ENCODE data around the gene RNF113A. TPM values are rescaled to one million over a fixed set of nuclear protein-coding genes. Genes with fewer than 3 reads are reported as not detected.

The RNF113A gene
- total and polyA plus RNA-seq, 4 donors = 6.6 to 10.1 (median 8.5) TPM

- Histone ChIP-seq H3K36me3 (ENCODE audit: control insufficient read depth in 4 of 4, insufficient read depth in 3 of 4, low read depth in 1 of 4, low read length in 3 of 4) (no peaks in the 10 kb centered on the region), H3K27me3 (ENCODE audit: control insufficient read depth in 4 of 4, insufficient read depth in 4 of 4, low read length in 3 of 4) (no peaks in the 10 kb centered on the region), H3K4me1 (ENCODE audit: control insufficient read depth in 4 of 4, insufficient read depth in 4 of 4, low read length in 3 of 4) (peaks cover 0 to 5% (median 2%) of the 10 kb centered on the region in 4 donors), H3K9me3 (ENCODE audit: control insufficient read depth in 4 of 4, low read length in 3 of 4) (no peaks in the 10 kb centered on the region), H3K27ac (ENCODE audit: low read depth in 1 of 2, low read length in 2 of 2) (no peak overlapping the region), H3K9ac (ENCODE audit: low read depth in 1 of 2, low read length in 2 of 2) (no peak overlapping the region), H3K4me3 (ENCODE audit: low read depth in 1 of 3, low read length in 3 of 3) (peak overlapping the region in 1 of 3 donors; percentile 29)
- TF ChIP-seq RAD21 (IDR thresholded peaks at IDR 0.05) (peak; percentile 27 to 66), FOXA2 (IDR thresholded peaks at IDR 0.05) (no peak)
- TF ChIP-seq, protein P1, sequence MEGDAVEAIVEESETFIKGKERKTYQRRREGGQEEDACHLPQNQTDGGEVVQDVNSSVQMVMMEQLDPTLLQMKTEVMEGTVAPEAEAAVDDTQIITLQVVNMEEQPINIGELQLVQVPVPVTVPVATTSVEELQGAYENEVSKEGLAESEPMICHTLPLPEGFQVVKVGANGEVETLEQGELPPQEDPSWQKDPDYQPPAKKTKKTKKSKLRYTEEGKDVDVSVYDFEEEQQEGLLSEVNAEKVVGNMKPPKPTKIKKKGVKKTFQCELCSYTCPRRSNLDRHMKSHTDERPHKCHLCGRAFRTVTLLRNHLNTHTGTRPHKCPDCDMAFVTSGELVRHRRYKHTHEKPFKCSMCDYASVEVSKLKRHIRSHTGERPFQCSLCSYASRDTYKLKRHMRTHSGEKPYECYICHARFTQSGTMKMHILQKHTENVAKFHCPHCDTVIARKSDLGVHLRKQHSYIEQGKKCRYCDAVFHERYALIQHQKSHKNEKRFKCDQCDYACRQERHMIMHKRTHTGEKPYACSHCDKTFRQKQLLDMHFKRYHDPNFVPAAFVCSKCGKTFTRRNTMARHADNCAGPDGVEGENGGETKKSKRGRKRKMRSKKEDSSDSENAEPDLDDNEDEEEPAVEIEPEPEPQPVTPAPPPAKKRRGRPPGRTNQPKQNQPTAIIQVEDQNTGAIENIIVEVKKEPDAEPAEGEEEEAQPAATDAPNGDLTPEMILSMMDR (IDR thresholded peaks at IDR 0.05; ENCODE audit: low read depth, low read length, missing input control) = peak; percentile 34
- peak; percentile 61 for DNase-seq (ENCODE audit: low spot score)
- WGBS = 12% methylated on average over 40 of the region's 40 CpGs
Observed at GRCh38 chrX:119887721-119888425, 16.3 kb upstream of the RNF113A start.

DNA sequence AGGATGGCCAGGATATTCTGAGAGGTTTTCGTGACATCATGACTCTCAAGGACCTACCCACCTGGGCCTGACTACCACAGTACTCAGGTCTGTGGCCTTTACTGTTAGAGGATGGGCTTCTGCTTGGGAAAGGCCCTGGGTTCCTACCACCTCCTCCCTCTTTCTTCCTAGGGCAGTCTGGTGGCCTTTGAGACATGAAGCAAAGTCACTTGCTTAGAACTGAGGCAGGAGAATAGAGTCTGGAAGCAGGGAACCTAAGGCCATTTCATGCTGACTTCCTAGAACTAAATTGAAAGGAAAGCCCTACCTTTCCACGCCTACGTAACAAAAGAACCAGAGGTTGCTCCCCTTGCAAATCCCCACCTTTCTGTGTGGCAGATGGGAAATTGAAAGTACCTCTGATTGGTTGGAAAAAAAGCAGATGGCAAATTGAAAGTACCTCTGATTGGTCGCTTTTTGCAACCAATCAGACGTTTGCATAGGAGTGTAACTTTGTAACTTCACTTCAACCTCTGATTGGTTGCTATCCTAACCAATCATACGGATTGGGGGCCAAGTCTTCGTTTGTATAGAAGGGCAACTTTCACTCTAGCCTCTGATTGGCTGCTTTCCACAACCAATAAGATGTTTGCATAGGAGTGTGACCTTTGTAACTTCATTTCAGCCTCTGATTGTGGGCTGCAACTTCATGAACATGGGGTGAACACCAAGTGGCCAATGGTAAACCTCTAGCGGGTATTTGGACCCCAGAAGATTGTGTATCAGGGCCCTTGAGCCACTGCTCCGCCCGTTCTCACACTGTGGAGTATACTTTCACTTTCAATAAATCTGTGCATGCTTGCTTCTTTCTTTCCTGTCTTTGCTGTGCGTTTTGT lies 14.3 kb upstream of the RNF113A start:
- no peaks in the 10 kb centered on the region for H3K9me3 ChIP-seq (ENCODE audit: control insufficient read depth in 4 of 4, low read length in 3 of 4)
- TF ChIP-seq TAF1 (conservative IDR thresholded peaks at IDR 0.05) (no peak), SP1 (IDR thresholded peaks at IDR 0.05) (peak; percentile 56)
- peak overlapping the region in 2 of 3 donors; percentile 19 to 30 for H3K4me3 ChIP-seq (ENCODE audit: low read depth in 1 of 3, low read length in 3 of 3)
- H3K27me3 ChIP-seq (ENCODE audit: control insufficient read depth in 4 of 4, insufficient read depth in 4 of 4, low read length in 3 of 4) = no peaks in the 10 kb centered on the region
- DNase-seq (ENCODE audit: low spot score) = no peak
- H3K9ac ChIP-seq (ENCODE audit: low read depth in 1 of 2, low read length in 2 of 2) = no peak overlapping the region
- no peaks in the 10 kb centered on the region for H3K36me3 ChIP-seq (ENCODE audit: control insufficient read depth in 4 of 4, insufficient read depth in 3 of 4, low read depth in 1 of 4, low read length in 3 of 4)
- peaks cover 0 to 5% (median 2%) of the 10 kb centered on the region in 4 donors for H3K4me1 ChIP-seq (ENCODE audit: control insufficient read depth in 4 of 4, insufficient read depth in 4 of 4, low read length in 3 of 4)
- no peak overlapping the region for H3K27ac ChIP-seq (ENCODE audit: low read depth in 1 of 2, low read length in 2 of 2)
- WGBS = 70% methylated on average over 11 of the region's 11 CpGs

GRCh38 chrX:119880552-119881437 lies 9.3 kb upstream of the RNF113A start:
- no peaks in the 10 kb centered on the region for H3K27me3 ChIP-seq (ENCODE audit: control insufficient read depth in 4 of 4, insufficient read depth in 4 of 4, low read length in 3 of 4)
- TF ChIP-seq HNF4G (IDR thresholded peaks at IDR 0.05) (no peak), RAD21 (IDR thresholded peaks at IDR 0.05) (peak; percentile 76 to 87), HNF4A (conservative IDR thresholded peaks at IDR 0.05) (no peak), NR2F2 (IDR thresholded peaks at IDR 0.05) (no peak)
- TF ChIP-seq, protein P2, sequence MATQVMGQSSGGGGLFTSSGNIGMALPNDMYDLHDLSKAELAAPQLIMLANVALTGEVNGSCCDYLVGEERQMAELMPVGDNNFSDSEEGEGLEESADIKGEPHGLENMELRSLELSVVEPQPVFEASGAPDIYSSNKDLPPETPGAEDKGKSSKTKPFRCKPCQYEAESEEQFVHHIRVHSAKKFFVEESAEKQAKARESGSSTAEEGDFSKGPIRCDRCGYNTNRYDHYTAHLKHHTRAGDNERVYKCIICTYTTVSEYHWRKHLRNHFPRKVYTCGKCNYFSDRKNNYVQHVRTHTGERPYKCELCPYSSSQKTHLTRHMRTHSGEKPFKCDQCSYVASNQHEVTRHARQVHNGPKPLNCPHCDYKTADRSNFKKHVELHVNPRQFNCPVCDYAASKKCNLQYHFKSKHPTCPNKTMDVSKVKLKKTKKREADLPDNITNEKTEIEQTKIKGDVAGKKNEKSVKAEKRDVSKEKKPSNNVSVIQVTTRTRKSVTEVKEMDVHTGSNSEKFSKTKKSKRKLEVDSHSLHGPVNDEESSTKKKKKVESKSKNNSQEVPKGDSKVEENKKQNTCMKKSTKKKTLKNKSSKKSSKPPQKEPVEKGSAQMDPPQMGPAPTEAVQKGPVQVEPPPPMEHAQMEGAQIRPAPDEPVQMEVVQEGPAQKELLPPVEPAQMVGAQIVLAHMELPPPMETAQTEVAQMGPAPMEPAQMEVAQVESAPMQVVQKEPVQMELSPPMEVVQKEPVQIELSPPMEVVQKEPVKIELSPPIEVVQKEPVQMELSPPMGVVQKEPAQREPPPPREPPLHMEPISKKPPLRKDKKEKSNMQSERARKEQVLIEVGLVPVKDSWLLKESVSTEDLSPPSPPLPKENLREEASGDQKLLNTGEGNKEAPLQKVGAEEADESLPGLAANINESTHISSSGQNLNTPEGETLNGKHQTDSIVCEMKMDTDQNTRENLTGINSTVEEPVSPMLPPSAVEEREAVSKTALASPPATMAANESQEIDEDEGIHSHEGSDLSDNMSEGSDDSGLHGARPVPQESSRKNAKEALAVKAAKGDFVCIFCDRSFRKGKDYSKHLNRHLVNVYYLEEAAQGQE (IDR thresholded peaks at IDR 0.05) = no peak
- TF ChIP-seq, protein P1 (IDR thresholded peaks at IDR 0.05; ENCODE audit: low read depth, low read length, missing input control) = peak; percentile 57
- DNase-seq (ENCODE audit: low spot score) = no peak
- no peaks in the 10 kb centered on the region for H3K4me1 ChIP-seq (ENCODE audit: control insufficient read depth in 4 of 4, insufficient read depth in 4 of 4, low read length in 3 of 4)
- 65% methylated on average over 11 of the region's 11 CpGs for WGBS
- H3K27ac ChIP-seq (ENCODE audit: low read depth in 1 of 2, low read length in 2 of 2) = no peak overlapping the region
- H3K4me3 ChIP-seq (ENCODE audit: low read depth in 1 of 3, low read length in 3 of 3) = no peak overlapping the region
- H3K36me3 ChIP-seq (ENCODE audit: control insufficient read depth in 4 of 4, insufficient read depth in 3 of 4, low read depth in 1 of 4, low read length in 3 of 4) = peaks cover 0 to 3% (median 0%) of the 10 kb centered on the region in 4 donors
- no peak overlapping the region for H3K9ac ChIP-seq (ENCODE audit: low read depth in 1 of 2, low read length in 2 of 2)
- H3K9me3 ChIP-seq (ENCODE audit: control insufficient read depth in 4 of 4, low read length in 3 of 4) = no peaks in the 10 kb centered on the region

Data from liver (tissue), 9 donors.